GM13976 (cell line): Measurements from ENCODE around the gene TBC1D21.

Experiments
- DNase-seq: peaks from one replicate; pipeline ENCODE4 v3.0.0; 2012; ENCODE audit warnings: low spot score
- in situ Hi-C: fragments of 300-500 bp; cut with MboI; formaldehyde crosslinking; loops from one replicate; pipeline ENCODE4 v1.12.0; 2022; ENCODE audit warnings: low sequenced_read_pairs, mixed read lengths, inconsistent platforms; ENCODE audit not compliant: unreplicated experiment
- TF ChIP-seq, protein P1 (sequence below): IDR thresholded peaks from 2 replicates; pipeline ENCODE4 v1.5.1; 2012; ENCODE audit warnings: borderline replicate concordance, mild to moderate bottlenecking; ENCODE audit not compliant: insufficient read depth; ENCODE audit errors: extremely low read depth, missing control alignments, control extremely low read depth

The TBC1D21 gene

DNA sequence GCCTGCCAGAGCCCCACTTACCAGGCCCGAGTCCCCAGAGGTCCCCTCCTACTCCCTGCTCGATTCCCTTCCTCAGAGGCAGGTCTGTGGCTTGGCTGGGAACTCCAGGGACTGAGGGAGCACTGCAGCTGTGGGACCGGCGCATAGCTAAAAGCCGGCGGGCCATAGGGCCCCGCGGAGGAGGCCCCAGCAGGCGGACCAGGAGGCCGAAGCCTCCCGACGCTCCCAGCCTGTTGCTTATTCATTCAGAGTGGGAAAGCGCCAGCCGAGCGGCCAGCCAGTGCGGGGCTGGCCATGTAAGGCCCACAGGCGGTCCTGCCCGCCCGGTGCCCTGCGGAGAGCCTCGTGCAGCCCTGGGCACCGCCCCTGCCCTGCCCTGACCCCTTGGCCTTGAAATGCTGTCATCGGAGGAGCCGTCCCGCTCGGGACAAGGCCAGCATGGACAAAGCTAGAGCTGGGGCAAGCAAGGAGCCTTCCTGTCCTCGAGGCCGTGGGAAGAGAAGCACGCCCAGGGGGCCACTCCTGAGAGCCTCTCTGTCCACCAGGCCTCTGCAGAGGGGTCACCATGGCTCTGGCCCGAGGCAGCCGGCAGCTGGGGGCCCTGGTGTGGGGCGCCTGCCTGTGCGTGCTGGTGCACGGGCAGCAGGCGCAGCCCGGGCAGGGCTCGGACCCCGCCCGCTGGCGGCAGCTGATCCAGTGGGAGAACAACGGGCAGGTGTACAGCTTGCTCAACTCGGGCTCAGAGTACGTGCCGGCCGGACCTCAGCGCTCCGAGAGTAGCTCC lies 53.0 kb downstream of the TBC1D21 start, which contains the start of gene LOXL1:
Gene LOXL1, plus strand, starts transcription at position 244 of the 784 bp plus-strand sequence. Its CDS starts 322 bp downstream, at position 566.
- in situ Hi-C loops: no loop called here
- TF ChIP-seq, protein P1, sequence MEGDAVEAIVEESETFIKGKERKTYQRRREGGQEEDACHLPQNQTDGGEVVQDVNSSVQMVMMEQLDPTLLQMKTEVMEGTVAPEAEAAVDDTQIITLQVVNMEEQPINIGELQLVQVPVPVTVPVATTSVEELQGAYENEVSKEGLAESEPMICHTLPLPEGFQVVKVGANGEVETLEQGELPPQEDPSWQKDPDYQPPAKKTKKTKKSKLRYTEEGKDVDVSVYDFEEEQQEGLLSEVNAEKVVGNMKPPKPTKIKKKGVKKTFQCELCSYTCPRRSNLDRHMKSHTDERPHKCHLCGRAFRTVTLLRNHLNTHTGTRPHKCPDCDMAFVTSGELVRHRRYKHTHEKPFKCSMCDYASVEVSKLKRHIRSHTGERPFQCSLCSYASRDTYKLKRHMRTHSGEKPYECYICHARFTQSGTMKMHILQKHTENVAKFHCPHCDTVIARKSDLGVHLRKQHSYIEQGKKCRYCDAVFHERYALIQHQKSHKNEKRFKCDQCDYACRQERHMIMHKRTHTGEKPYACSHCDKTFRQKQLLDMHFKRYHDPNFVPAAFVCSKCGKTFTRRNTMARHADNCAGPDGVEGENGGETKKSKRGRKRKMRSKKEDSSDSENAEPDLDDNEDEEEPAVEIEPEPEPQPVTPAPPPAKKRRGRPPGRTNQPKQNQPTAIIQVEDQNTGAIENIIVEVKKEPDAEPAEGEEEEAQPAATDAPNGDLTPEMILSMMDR: no peak

DNA sequence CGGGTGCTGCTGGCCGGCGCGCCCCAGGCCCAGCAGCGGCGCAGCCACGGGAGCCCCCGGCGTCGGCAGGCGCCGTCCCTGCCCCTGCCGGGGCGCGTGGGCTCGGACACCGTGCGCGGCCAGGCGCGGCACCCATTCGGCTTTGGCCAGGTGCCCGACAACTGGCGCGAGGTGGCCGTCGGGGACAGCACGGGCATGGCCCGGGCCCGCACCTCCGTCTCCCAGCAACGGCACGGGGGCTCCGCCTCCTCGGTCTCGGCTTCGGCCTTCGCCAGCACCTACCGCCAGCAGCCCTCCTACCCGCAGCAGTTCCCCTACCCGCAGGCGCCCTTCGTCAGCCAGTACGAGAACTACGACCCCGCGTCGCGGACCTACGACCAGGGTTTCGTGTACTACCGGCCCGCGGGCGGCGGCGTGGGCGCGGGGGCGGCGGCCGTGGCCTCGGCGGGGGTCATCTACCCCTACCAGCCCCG lies 53.7 kb downstream of the TBC1D21 start:
- in situ Hi-C loops: no loop called here
- peak; percentile 62 for DNase-seq
- TF ChIP-seq, protein P1: no peak

More for the DNA sequence above, 53.0 kb downstream of the TBC1D21 start, which contains the start of gene LOXL1:
- DNase-seq: no peak

GRCh38 chr15:73927476-73928240 lies 54.3 kb downstream of the TBC1D21 start:
- DNase-seq: peak; percentile 76
- TF ChIP-seq, protein P1: no peak
- in situ Hi-C loops: no loop called here

DNA sequence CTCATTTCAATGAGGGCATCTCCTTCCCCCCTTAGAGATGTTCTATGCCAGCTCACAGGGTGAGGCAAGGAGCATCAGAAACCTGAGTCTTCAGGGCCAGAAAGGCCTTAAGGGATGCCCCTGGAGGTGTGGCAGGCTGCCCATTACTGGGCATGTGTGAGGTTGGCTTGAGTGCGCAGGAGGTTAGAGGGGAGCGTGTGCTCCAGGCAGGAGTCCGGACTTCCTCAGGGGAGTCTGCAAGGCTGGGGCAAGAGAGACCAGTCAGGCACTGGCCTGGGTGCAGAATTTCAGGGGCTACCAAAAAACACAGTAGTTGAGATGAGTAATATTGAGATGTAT lies 54.8 kb downstream of the TBC1D21 start:
- no peak for DNase-seq
- TF ChIP-seq, protein P1: no peak
- in situ Hi-C loops: no loop called here

GRCh38 chr15:73928971-73929627 lies 55.7 kb downstream of the TBC1D21 start:
- TF ChIP-seq, protein P1: no peak
- no peak for DNase-seq
- in situ Hi-C loops: no loop called here

DNA sequence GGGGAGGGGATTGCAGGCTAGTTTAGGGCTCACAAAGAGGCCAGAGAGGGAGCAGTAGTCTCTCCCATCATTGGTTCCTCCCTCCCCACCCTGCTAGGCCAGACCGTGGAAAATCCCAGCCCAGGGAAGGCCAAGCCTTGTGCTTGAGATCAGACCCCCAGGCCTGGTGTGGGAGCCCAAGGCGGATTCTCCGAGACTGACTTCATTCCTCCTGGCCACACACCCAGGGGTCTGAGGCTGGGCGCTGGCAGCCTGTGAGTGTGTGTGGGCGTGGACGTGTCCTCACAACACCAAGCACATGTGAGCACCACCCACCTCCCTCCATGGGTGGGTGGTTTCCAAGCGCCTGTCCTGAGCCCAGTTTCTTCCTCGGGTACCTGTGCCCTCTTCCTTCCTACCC lies 57.0 kb downstream of the TBC1D21 start:
- no peak for DNase-seq
- in situ Hi-C loops: no loop called here
- TF ChIP-seq, protein P1: no peak
